NCI-H1105 (cell line): ENCODE results near the gene NTSR1.

Experiments used
- DNase-seq: peaks from one replicate; lab custom pipeline; 2025; lab: John Stamatoyannopoulos, UW

NTSR1 gene

DNA sequence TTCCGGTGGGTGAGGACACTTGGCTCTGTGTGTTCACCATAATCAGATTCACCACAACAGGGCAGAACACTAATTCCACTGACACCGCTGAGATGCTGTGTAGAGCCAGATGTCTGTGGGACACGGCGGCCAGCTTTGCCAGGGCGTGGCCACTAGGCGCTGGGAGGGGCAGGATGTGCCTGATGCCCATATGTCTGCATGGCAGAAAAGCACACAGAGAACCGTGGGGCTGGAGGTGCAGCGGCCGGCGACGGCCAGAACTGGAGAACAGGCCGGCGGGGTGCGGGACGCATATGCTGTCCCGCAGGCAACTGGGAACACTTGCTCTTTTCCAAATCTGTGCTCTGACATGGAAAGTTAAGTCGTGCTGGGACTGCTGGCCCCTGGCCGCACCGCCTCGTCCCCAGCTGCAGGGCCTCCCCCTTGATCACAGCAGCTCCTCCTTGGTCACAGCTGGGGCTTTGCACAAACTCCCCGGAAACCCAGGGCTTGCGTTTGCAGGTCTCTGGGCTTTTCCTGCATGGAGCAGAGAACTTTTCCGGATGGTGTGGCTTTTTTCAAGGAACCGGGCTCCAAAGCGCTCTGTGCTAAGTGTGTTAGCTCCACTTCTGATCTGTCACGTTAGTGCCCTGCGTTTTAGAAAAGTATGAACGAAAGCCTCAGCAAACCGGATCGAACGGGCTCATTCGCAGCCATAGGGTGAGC lies 31.1 kb downstream of the NTSR1 start:
- no peak for DNase-seq

DNA sequence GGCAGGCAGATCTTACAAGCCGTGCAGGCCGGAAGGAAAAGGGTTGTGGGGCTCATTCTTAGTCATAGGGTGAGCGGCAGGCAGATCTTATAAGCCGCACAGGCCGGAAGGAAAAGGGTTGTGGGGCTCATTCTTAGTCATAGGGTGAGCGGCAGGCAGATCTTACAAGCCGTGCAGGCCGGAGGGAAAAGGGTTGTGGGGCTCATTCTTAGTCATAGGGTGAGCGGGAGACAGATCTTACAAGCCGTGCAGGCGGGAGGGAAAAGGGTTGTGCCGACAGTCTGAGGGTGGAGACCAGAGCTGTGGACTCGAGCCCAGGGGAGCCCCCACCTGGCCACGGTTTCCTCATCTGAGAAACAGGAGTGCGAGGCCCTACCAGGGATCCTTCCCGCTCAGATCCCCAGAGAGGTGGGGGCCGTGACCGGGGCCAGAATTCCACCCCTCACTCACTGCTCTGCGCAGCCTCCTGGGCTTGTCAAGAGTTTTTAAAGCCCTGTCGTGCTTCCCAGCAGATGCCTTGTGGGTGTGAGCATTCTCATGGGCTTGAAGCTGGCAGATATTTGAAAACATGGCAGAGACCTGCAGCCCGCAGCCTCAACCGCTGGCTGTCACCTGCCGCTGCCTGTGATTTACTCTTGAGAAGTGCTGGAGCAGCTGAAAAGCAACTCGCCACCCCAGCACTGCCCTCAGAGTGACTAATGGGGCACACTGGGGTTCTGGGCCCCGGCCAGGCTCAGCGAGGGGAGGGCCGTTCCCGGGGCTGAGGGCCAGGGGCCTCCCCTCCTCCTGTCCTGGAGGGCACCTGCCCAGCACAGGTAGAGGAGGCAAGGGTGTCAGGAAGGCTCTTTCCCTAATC lies 31.9 kb downstream of the NTSR1 start:
- DNase-seq = no peak

DNA sequence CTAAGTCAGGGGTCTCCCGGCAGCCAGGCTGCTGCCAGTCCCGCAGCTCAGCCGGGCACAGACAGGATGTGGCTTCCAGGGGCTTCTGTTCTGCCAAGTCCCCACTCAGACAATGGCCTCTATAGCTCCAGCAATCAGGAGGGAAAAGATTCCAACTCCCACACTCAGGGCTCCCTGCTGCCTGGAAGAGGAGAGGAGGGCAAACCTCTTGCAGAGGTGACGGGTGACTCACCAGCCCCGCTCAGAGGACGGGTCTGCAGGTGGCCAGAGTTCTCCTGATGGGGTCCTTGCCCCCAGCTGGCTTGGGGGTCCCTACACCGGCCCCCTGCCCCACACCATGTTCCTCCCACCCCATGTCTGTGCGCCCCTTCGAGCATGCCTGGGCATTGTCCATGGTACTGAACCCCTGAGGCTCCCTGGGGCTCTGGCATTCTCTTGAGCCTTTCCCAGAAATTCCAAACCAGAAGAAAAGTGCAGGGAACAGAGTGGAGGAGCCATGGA lies 32.6 kb downstream of the NTSR1 start:
- no peak for DNase-seq

DNA sequence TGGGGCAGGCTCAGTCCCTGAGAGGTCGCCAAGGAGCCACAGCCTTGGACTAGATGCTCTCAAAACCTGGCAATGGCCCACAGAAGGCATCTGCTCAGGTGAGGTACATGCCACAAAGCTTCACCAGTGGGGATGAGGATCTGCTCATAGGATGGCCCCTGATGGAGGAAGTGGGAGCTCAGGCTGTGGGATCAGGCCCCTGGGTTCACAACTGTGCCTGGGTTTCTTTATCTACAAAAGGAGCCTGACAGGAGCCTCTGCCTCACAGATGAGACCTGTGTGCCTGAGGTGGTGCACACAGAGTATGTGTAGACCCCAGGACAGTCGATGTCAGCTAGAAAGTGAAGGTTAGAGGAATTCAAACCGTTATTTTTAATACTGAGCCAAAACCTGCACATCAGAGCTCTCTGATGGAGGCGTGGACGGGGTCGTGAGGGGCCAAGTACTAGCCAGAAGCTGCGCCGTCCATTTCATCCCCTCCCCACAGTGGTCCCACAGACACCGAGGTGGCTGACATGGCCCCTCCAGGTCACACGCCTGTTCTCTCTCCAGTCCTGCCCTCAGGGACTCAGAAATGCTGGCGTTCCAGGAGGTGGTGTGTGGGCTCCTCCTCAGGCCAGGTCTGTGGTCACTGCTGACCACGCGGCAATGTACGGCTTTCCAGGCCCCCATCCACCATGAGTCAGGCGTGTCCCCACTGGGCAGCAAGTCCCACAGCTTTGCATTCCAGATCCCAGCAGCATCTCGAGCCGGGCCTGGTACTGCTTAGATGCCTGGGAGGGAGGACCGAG lies 33.3 kb downstream of the NTSR1 start:
- no peak for DNase-seq

DNA sequence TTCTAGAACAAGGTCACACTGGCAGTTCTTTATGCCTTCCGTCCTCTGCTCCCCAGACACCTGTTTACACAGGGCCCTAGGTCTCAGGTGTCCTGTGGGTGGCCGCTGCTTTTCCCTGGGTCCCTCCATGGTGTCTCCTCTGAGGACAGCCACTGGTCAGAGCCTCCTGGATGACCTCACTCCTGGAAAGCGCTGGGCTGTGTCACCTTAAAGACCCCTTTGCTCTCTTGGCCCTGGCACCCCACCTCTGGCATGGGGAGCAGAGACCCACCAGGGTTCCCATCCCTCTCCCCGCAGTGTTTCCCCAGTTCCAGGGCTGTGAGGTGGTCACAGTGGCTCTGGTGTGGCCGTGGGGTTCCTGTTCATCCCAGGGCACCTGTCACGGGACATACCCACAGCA lies 33.9 kb downstream of the NTSR1 start:
- DNase-seq = no peak

DNA sequence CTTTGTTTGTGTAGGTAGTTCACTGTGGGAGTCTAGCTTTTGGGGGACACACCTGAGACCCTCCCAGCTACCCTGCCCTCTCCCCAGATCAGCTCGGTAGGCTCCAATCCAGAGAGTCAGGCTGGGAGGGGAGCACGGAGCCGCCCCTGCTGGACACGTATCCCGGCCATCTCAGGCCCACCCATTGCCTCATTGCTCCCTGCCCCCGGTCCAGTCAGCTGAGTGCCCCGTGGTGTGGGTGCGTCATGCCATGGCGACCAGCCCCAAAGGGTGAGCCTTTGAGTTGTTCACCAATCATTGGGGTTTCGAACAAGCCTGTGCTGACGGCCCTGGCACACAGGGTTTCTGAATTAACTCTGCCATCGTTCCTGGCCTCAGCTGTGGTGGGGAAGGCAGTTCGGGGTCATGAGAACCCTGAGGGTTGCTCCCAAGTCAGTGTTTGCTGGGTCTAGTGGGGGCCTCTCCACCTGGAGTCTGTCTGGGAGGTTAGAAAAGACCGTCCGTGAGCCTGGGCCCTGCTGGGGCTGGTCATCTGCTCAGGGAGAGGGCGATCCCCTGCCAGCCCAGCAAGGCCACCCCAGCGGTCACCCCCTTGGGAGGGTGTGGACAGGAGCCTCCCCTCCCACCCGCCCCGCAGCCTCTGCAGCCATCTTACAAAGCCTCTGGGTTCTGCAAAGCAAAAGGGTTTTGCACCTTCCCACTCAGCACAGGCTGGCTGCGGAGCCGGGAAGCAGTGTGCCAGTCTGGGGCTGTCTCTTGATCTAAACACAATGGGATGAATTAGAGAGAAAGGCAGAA lies 34.5 kb downstream of the NTSR1 start:
- DNase-seq = no peak

DNA sequence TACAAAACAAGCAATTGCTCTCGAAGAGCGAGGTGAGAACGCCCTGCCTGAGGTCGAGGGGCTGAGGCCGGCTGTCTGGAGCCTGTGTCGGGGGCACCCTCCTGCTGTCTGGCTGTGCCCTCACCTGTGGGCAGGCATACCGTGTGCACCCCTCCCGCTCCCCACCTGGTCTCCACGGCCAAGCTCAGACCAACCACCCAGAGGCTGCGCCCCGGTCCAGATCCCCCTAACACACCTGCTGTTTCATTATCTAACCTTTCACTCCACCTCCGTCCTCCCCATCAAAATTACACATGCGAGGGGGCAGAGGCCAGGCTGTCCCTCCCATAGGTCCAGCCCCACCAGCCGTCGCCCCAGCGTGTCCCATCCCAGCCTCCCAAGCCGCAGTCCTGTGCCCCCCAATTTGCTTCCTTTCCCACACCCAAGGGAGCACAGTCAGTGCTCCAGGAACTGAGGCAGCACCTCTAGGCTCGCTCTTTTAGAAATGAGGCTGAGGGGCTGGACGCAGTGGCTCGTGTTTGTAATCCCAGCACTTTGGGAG lies 35.2 kb downstream of the NTSR1 start:
- no peak for DNase-seq

DNA sequence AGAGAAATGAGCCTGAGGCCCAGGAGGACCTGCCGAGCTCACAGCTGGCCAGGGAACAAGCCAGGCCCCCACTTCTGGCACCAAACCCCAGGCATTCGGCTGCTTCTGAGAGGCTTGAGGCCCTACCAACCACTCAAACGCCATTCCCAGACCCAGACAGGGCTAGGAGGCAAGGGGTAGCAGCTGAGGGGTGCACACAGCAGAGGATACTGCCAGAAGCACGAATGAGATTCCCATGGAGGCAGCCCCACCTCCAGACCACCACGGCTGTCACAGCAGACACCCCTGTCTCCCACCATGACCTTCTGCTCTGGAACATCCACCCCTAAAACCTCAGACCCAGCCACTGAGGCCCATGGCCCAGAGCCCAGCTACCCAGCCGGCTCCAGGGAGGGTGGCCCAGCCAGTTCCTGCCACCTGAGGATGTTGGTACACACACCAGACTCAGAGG lies 36.1 kb downstream of the NTSR1 start:
- DNase-seq = no peak

DNA sequence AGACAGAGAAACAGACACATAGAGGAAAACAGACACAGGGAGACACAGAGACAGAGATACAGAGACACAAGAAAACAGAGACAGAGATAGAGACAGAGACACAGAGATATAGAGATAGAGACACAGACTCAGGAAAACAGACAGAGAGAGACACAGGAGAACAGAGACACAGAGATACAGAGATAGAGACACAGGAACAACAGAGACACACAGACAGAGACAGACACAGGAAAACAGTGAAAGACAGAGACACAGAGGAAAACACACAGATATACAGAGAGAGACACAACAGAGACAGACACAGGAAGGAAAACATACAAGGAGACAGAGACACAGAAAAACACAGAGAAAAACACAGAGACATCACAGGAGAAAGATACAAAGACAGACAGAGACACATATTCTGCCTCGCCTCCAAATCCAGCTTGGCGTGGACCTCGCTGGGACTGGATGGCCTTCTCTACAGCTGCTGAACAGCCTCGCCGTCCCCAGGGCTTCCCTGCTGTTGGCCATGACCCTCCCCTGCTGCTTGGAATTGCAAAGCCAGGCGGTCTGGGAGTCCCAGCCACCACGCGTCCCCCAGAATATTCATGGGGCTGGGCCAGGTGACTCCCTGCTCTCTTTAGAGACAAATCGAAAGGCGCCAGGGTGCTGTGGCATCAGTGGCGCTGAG lies 36.8 kb downstream of the NTSR1 start:
- no peak for DNase-seq

DNA sequence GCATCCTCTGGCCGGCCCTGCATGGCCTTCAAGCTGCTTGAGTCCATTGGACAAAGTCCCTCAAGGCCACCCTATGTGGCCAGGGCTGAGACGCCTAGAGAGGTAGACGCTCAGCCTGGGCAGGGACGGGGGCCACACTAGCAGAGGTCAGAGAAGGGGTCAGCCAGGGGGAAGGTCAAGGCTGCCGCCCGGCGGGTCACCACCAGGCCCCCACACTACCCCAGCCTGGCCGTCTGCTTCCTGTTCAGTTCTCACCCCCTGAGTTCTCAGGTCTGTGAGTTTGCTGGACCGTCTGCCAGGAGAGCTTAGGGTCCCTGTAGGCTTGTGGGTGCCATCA lies 37.3 kb downstream of the NTSR1 start:
- DNase-seq = no peak

DNA sequence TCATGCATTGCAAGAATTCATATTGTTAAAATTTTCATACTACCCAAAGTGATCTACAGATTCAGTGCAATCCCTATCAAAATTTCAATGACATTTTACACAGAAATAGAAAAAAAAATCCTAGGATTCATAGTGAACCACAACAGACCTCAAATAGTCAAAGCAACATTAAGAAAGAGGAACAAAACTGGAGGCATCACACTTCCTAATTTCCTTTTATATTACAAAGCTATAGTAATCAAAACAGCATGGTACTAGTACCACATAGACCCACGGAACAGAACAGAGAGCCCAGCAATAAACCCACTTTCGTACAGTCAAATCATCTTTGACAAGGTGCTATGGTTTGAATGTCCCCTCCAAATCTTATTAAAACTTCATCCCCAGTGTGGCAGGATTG lies 39.7 kb downstream of the NTSR1 start:
- no peak for DNase-seq

DNA sequence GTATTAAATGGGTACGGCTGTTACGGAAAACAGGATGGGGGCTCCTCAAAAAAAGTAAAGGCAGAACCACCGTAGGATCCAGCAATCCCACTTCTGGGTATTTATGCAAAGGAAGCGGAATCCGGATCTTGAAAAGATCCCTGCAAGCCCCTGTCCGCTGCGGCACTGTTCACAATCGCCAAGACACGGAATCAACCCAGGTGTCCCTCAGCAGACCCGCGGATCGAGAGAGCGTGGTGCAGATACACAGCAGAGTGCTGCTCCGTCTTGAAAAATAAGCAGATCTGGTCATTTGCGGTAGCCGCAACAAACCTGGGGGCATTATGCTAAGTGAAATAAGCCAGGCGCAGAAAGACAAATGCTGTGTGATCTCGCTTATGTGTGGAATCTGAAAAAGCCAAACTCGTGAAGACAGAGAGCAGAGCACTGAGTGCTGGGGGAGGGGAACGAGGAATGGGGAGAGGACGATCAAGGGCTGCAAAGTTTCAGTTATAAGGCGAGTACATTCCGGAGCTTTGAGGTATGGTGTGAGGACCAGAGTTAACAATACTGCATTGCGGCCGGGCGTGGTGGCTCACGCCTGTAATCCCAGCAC lies 41.3 kb downstream of the NTSR1 start:
- no peak for DNase-seq

DNA sequence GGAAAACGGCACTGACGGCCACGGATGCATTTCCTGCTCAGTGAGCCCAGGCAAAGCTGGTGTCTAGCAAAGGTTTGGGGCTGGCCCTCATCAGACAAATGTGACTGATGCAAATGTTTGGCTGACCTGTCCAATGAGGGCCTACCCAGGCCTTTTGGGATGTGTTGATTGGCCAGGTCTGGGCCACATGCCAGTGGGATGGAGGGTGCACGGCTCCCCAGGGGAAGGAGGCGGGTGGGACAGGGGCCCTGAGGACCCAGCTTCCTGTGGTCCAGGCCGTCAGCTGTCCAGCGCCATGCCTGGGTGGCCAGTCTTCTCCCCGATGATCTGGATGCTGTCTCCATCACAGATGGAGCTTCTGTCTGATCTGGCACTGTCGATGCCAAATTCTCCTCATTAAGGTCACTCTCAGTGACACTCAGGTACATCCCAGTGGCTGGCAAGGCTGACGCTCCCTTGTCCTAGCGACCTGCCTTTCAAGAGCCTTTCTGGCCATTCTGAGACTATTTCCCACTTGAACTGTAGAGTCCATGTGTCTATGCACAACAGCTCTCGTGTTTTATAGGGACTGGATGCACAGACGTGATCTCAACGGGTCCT lies 43.0 kb downstream of the NTSR1 start:
- no peak for DNase-seq

DNA sequence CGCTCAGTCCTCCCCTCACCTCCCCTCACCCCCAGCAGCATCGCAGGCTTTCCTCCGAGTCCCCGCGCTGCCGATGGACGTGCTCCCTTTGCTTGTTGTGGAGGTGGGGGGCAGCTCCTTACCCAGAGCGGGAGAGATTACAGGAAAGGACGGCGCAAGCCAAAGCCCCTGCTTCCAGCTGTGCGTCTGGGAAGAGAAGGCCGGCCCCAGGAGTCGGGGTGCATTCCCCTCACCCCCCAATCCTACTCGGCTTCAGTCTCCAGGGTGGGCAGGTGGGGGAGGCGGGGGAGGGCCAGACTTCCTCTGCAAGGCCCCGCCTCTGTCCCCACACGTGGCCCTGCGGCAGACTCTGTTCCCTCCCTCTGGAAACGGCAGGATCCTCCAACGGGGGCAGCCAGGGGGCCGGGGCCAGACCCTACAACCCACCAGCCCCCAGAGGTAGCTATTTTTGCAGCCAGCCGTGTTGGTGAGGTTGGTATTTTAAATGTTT lies 43.6 kb downstream of the NTSR1 start:
- DNase-seq = no peak

DNA sequence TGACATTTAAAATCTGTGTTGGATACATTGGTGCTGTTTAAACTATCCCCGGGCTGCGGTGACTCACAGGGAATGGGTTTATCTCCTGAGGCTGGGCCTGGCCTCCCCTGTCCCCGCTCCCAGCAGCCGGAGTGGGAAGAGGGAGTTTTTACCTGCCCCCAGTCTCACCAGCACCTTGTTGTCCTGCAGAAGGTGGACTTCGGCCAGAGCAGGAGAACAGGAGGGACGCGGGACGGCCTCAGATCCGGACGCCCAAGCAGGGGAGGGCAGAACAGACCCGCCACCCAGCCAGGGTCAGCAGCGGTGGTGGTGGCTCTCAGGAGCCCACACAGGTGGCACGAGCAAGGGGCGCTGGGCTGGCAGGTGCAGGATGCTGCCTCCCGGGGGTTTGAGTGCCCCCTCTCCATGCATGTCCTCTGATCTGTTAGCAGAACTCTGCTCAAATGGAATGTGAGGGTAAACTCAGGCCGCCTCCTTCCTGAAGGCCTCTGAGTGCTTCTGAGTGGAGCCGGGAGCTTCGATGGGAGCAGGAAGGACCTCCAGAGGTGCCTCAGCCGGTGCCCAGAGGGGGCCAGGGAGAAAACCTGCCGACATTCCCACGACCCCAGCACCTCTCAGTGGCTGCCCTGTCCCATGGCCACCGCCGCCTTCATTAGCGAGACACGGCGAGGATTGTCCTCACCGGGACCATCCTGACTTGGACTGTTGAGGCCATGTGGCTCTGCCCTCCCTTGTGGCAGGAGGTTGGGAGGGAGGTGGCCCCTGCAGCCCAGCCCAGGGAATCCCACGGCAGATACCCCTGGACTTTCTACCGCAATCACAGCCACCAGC lies 44.2 kb downstream of the NTSR1 start:
- no peak for DNase-seq

DNA sequence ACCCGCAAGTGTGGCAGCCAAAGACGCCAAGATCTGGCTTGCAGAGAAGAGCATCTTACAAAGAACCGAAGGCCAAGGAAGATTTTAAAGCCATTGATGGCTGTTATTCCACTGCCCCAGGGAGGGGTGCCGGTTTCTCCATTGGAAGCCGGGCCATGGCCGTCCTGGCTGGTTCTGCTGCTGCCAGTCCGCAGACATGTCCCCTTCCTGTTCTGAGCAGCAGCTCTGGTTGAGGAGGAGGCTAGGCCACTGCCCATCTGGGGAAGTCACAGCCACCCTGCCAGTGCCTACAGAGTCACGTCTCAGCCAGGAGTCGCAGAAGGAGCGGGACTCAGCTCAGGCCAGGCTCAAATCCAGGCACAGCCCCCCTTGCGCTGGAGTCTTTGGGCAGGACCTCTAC lies 45.0 kb downstream of the NTSR1 start:
- DNase-seq = no peak

DNA sequence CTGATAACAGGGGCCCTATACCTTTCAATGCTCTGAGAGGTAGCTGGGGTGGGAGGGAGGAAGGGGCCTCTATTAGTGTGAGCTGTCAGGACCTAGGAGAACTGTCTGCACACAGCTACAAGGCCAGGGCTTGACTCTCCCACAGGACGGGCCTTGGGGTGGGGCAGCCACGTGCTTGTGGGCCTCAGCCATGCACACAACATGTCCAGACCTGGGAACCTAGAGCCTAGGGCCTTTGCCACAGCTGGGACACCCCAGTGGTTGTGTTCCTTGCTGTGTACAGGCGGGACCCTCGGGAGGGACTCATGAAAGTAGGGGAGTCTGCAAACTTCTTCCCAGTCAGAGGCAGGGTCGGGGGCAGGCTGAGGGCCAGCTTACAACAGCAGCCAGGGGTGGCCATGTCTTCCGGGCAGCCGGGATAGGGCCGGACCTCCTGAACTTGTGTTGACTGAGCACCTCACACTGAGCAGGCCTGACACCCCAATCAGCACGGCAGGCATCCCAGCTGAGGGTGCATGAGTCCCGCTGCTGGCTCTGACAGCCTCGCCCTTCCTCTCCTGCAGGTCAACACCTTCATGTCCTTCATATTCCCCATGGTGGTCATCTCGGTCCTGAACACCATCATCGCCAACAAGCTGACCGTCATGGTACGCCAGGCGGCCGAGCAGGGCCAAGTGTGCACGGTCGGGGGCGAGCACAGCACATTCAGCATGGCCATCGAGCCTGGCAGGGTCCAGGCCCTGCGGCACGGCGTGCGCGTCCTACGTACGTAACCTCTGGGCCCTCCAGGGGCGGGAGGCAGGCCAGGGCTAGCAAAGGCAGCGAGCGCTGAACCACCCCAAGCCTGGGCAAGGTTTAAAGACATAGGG lies 45.7 kb downstream of the NTSR1 start:
- DNase-seq = no peak

DNA sequence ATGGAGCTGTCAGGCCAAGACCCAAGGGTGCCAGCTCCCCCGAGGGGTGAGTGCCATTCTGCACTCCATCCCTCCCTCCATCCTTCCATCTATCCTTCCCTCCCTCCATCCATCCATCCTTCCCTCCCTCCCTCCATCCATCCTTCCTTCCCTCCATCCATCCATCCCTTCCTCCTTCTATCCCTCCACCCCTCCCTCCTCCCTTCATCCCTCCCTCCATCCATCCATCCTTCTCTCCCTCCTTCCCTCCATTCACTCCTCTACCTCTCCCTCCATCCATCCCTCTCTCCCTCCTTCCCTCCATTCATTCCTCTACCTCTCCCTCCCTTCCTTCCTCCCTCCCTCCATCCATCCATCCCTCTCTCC lies 46.3 kb downstream of the NTSR1 start:
- no peak for DNase-seq
